NOMO-1 (cell line): ENCODE measurements around the gene KIF26B.
"Not testable (repeated sequence)": the region's sequence is repeated elsewhere in the genome, so short reads cannot be mapped to it uniquely, and the experiment has no call there.

Experiments used
- DNase-seq, 2 experiments: peaks; one replicate each; lab custom pipeline; 2025; ENCODE audit not compliant: unreplicated experiment in 2 of 2; lab: John Stamatoyannopoulos, UW

Gene KIF26B

GRCh38 chr1:245377854-245378253 is 223.1 kb downstream of the KIF26B start:
- DNase-seq = no peak

GRCh38 chr1:245378311-245378722 is 223.5 kb downstream of the KIF26B start:
- no peak for DNase-seq

GRCh38 chr1:245378745-245379144 is 224.0 kb downstream of the KIF26B start:
- no peak for DNase-seq

GRCh38 chr1:245380790-245381535 is 226.2 kb downstream of the KIF26B start:
- no peak for DNase-seq

GRCh38 chr1:245382981-245383380 is 228.2 kb downstream of the KIF26B start:
- DNase-seq = no peak

GRCh38 chr1:245383396-245384330 is 228.9 kb downstream of the KIF26B start:
- peak in 1 of 2 experiments; percentile 15 for DNase-seq

- DNase-seq = no peak
Observed at GRCh38 chr1:245386297-245386971, 231.6 kb downstream of the KIF26B start.

GRCh38 chr1:245388687-245389086 is 233.9 kb downstream of the KIF26B start:
- DNase-seq = no peak

- no peak for DNase-seq
Observed at GRCh38 chr1:245389873-245390272, 235.1 kb downstream of the KIF26B start.

- no peak for DNase-seq
Observed at GRCh38 chr1:245390975-245391374, 236.2 kb downstream of the KIF26B start.

GRCh38 chr1:245393694-245394093 is 238.9 kb downstream of the KIF26B start:
- DNase-seq = no peak

GRCh38 chr1:245395680-245396079 is 240.9 kb downstream of the KIF26B start:
- DNase-seq = no peak

- DNase-seq = no peak
Observed at GRCh38 chr1:245396615-245397014, 241.8 kb downstream of the KIF26B start.

GRCh38 chr1:245397771-245398170 is 243.0 kb downstream of the KIF26B start:
- peak in 1 of 2 experiments; percentile 7 for DNase-seq

GRCh38 chr1:245398180-245398579 is 243.4 kb downstream of the KIF26B start:
- DNase-seq = no peak

- DNase-seq = no peak
Observed at GRCh38 chr1:245401881-245402587, 247.2 kb downstream of the KIF26B start.

- DNase-seq = not testable (repeated sequence)
Observed at GRCh38 chr1:245402998-245403397, 248.2 kb downstream of the KIF26B start.

- DNase-seq = no peak
Observed at GRCh38 chr1:245404527-245404926, 249.7 kb downstream of the KIF26B start.

GRCh38 chr1:245404952-245405351 is 250.2 kb downstream of the KIF26B start:
- DNase-seq = no peak

GRCh38 chr1:245406426-245406825 is 251.6 kb downstream of the KIF26B start:
- DNase-seq = no peak

GRCh38 chr1:245407983-245408382 is 253.2 kb downstream of the KIF26B start:
- no peak for DNase-seq
